ENCODE data around the gene LEMD1.

The LEMD1 gene

DNA sequence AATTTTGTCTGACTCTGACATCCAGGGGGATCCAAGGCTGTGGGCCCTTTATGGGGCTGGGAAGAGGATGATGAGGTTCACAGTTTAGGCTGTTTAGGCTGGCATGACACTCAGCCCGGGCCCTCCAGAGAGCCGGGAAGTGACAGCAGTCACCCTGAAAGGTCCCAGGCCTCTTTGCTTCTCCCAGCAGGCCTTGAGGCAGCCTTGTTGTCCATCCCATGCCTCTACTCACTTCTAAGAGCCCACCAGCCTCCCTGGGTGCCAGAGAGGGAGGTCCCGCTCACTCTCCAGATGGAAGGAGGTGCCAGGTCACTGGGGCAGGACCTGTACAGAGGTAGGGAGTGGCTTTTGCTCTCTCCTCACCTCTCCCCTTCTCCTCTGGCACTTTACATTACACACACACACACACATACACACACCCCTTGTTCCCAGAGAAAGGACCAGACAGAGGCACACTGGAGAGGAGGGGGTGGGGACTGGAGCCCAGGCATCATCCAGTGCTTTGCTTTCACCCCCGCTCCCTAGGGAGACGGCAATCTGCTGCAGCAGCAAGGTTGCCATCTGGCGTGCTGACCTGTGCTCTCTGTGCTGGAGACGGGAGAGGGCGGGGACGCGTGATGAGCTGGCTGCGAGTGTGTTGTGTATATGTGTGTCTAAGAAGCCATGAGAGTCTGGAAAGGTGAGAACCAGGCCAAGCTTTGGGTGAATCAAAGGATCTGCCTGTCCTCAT lies 69.7 kb downstream of the LEMD1 start:
- no peak for DNase-seq

- no peak for DNase-seq
Observed at GRCh38 chr1:205350691-205351141, 71.1 kb downstream of the LEMD1 start.

GRCh38 chr1:205350124-205350523 lies 71.7 kb downstream of the LEMD1 start:
- DNase-seq = no peak

GRCh38 chr1:205348554-205349487 lies 73.0 kb downstream of the LEMD1 start:
- DNase-seq = no peak

- DNase-seq = no peak
Observed at GRCh38 chr1:205346956-205347574, 74.8 kb downstream of the LEMD1 start.

- DNase-seq = no peak
Observed at GRCh38 chr1:205345761-205346160, 76.1 kb downstream of the LEMD1 start.

DNA sequence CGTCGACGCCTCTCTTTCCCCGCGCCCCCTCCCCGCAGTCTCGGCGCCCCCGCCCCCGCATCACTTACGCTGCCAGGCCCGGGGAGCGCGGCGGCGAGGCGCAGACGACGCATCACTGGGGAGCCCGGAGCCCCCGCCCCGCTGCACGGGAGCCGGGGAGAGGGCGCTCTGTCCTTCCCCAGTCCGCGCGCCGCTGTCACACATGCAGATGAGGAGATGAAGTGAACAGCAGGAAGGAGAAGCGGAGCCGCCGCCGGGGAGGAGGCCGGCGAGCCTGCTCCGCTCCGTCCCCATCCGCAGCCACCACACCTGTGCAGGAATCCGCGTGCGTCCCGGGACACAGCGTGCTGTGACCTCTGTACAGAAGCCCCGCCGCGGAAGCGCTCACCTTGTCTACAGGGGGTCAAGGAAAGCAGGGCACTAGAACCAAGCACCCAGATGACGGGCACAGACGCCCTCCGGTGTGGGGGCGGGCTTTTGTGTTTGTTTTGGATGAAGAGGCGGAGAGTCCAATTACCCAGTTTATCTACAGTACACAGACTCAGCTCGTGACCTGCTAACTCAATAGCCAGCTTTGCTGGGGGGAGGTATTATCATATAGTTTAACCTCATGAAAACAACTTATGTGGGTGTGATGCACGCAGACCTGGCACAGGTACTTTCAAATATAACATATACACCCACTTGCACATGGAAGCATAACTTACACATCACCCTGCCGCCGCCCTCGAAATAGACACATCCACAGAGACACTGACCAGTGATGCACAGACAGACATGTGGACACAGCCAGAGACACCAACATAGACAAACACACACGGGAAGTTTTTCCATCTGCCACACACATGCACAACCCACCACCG lies 77.6 kb downstream of the LEMD1 start:
- peak; percentile 80 for DNase-seq

GRCh38 chr1:205343431-205344065 lies 78.3 kb downstream of the LEMD1 start:
- DNase-seq = peak; percentile 64

DNA sequence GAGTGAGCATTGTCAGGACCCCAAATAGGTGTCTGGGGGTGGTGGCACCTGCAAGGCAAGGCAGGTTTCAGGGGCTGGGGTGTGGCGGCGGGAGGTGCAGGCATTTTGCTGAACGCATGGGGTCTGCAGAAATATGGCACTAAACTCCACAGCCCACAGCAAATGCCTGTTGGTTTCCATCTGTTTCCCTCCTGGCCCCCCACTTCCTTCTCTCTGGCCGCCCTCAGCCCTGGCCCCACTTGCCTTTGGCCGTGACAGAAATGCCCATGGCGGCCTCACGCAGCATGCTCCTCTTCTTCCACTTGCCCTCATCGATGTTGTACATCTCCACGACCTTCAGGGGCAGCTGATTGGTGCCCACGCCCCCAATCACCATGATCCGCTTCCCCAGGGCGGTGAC lies 78.9 kb downstream of the LEMD1 start:
- DNase-seq = no peak

DNA sequence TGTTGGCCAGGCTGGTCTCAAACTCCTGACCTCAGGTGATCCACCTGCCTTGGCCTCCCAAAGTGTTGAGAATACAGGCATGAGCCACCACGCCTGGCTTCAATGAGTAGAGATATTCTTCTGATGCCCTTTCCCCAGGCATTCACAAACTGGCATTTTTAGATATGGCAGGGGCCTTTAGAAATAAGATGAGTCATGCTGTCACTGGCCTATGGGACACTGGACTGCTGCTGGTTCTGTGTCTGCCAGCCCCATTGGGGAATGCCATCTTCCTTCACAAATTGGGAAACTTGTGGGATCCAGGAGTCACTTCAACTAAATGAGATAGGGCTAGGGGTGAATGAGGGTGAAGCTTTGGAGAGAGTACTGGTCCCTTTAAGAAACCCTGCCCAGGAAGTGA lies 81.2 kb downstream of the LEMD1 start:
- no peak for DNase-seq

DNA sequence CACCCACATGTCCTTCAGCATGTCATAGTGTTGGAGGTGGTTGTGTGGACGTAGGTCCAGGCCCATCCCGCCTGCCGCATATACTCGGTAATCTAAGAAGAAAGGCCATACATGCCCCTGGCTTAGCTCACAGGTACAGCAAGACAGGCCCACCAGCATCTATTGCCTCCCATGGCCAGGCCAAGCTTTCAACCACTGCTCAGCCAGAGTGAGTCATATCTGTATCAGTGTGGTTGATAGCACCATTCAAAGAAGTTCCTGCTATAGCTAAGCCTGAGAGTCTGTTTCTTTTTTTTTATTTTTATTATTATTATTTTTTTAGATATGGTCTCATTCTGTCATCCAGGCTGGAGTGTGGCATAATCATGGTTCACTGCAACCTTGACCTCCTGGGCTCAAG lies 82.1 kb downstream of the LEMD1 start:
- no peak for DNase-seq

- no peak for DNase-seq
Observed at GRCh38 chr1:205339197-205339702, 82.6 kb downstream of the LEMD1 start.

DNA sequence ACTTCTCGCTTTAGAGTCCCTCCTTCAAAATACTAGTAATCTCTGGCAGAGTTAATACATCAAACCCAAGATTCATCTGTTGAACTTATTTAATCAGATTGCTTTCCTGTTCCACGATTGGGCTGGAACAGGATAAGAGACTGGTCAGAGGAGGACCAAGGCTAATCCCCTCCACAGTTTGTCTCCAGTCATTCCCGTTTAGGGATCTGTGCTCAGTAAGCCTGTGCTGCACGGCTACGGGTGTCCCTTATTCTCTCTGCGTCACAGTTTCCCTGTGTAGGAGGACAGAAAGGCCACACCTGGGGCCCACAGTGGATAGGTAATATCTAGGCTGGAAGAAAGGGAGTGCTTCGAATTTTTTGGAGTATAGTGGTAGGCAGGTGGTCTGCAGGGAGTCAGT lies 83.8 kb downstream of the LEMD1 start:
- no peak for DNase-seq

DNA sequence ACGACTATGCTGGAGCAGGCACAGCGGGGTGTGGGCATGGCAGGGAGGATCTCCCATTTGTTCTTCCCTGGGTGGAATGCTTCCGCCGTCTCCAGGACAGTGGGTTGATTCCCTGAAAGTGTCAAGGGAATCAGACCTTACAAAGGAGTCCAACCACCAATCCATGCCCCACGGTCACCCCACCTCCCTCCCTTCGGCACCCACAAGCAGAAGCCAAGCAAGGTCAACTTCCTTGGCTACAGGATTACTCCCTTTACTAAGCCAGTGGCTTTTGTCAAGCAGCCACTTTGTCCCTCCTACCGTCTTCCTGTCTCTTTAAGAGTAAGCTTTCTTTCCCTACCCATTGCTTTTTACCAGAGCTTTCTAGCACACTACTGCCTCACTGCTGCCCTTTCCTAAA lies 84.4 kb downstream of the LEMD1 start:
- DNase-seq = no peak

- peak; percentile 90 for DNase-seq
Observed at GRCh38 chr1:205335692-205336091, 86.2 kb downstream of the LEMD1 start.

DNA sequence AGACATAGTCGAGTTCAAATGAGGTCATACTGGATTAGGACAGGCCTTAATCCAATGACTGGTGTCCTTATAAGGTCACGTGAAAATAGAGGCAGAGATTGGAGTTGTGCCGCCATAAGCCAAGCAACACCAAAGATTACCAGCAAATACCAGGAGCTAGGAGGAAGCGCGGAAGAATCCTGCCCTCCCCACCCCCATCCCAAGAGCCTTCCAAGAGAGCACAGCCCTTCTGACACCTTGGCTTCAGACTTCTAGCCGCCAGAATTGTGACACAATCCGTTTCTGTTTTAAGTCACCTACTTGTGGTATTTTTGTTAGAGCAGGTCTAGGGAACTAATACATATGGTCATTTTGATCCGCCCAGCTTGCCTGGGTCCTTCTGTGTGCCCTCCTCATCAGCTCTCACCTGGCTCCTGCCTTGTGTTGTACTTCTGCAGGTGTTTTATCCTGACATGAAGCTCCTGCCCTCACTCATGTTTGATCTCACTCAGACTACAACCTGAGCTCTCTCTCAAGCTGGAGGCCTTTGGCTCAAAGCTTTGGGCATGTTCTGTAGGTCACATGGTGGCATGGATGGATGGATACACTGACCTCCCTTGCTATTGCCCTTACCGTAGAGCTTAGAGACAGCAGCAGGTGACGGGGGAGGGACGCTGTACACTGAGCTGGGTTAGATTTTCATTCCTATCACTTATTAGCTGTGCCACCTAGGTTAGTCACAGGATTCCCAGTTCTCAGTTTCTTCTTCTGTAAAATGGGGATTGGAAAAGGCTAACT lies 89.7 kb downstream of the LEMD1 start:
- DNase-seq = no peak

All from activated effector memory CD4-positive, alpha-beta T cell treated with anti-CD3 and anti-CD28 coated beads, Interleukin-2, amount 50 U/mL, for 16 hours (primary cell).